22Rv1 (cell line): ENCODE measurements around the gene PLCB4.

Experiments used
- H3K27ac ChIP-seq: fragments of 450-650 bp; 2 replicates; pipeline ENCODE4 v1.5.1; 2017
- ZFX ChIP-seq: fragments of 450-650 bp; IDR thresholded peaks from 2 replicates; pipeline ENCODE4 v1.6.1; 2017; ENCODE audit warnings: antibody characterized with exemption, borderline replicate concordance
- TF ChIP-seq, protein P1 (sequence below): fragments of 450-650 bp; IDR thresholded peaks from 2 replicates; pipeline ENCODE4 v1.5.1; 2017; ENCODE audit warnings: mild to moderate bottlenecking

Gene PLCB4

DNA sequence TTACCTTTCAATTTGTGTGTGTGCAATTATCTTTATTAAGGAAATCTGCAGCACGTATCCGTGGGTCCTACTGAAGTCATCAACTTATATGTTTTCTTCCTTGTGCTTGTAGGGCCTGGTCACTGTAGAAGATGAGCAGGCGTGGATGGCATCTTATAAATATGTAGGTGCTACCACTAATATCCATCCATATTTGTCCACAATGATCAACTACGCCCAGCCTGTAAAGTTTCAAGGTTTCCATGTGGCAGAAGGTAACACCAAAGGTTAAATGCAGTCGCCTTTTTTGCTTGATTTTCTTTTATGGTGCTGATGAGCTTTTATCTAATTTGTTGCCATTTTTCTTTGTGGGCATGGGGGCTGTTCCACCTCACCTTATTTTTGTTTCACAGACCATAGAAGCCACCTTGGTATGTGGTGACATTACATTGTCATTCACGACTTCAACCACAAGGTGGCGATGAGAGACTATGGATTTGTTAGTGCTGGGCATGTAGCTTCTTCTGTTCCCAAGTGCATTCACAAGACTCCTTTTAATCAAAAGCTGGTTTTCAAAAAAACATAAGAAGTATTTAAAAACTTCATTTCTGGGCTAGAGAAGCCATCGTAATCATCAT is 339.0 kb downstream of the PLCB4 start:
- TF ChIP-seq ZFX, result no peak
- TF ChIP-seq, protein P1, sequence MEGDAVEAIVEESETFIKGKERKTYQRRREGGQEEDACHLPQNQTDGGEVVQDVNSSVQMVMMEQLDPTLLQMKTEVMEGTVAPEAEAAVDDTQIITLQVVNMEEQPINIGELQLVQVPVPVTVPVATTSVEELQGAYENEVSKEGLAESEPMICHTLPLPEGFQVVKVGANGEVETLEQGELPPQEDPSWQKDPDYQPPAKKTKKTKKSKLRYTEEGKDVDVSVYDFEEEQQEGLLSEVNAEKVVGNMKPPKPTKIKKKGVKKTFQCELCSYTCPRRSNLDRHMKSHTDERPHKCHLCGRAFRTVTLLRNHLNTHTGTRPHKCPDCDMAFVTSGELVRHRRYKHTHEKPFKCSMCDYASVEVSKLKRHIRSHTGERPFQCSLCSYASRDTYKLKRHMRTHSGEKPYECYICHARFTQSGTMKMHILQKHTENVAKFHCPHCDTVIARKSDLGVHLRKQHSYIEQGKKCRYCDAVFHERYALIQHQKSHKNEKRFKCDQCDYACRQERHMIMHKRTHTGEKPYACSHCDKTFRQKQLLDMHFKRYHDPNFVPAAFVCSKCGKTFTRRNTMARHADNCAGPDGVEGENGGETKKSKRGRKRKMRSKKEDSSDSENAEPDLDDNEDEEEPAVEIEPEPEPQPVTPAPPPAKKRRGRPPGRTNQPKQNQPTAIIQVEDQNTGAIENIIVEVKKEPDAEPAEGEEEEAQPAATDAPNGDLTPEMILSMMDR, result peak; percentile 85
- H3K27ac ChIP-seq, result no peak overlapping the region

DNA sequence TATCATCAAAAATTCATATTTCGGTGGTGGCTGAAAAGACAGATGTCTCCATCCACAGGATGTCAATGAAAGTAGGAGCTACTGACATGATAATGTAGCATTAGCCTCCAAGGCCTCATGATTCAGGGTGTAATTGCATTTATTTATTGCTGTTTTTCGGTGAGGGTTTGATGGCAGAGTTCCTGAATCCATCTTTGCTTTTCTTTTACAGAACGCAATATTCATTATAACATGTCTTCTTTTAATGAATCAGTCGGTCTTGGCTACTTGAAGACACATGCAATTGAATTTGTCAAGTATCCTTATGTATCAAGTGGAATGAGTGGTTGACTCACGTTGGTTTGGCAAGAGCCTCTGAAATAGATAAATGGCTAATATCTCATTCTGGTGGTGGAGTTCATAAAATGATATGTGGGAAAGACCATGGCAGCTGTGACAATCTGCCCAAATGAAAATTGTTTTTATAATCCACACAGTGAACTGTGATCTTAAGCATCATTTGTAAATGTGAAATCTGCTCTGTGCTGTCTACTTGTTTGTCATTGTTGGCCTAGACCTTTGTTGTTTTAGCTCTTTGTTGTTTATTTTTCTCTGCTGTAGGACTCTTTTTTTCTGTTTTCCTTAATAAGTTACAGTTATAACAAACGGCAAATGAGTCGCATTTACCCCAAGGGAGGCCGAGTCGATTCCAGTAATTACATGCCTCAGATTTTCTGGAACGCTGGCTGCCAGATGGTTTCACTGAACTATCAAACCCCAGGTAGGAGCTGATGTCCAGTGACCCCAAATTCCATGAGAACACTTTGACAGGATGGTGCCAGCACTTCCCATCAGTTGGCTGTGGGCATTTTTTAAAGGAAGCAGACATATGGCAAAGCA is 339.8 kb downstream of the PLCB4 start:
- H3K27ac ChIP-seq, result no peak overlapping the region
- TF ChIP-seq ZFX, result no peak
- TF ChIP-seq, protein P1, result peak; percentile 49

DNA sequence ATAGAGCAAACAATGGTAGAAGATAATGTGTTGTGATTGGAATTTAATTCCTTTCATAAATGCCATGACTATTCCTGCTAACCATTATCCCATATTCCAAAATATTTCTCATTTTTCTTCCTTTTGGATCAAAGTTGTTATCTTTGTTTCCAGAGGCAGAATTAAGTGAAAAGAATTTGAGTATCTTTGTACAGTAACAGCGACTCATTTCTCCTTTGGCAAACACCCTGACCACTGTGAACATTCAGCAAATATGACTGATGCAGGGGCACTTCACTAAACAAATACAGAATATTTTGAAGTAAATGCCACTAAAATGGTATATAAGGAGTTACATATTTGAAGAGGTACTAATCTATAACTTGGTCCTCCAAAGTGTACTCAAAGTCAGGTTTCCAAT is 340.5 kb downstream of the PLCB4 start:
- H3K27ac ChIP-seq, result no peak overlapping the region
- TF ChIP-seq, protein P1, result no peak
- no peak for TF ChIP-seq ZFX

DNA sequence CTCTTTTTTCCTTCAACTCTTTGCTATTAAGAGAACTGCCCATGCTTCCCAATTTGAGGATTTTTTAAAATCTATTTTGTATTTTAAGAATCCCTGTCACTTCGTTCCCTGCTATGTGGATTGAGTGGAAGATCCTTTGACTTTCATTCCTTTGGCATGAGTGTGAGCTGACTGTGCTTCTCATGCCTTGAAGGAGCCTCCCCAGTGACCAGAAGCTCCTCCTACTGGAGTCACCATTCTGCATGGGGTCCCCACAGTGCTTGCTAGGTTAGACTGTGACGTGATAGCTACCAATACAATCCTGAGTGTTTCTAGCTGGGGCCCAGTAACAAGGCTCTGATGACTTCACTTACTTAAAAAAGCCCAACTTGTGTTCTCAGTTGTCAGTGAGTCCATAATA is 341.1 kb downstream of the PLCB4 start:
- H3K27ac ChIP-seq, result no peak overlapping the region
- TF ChIP-seq, protein P1, result no peak
- no peak for TF ChIP-seq ZFX

DNA sequence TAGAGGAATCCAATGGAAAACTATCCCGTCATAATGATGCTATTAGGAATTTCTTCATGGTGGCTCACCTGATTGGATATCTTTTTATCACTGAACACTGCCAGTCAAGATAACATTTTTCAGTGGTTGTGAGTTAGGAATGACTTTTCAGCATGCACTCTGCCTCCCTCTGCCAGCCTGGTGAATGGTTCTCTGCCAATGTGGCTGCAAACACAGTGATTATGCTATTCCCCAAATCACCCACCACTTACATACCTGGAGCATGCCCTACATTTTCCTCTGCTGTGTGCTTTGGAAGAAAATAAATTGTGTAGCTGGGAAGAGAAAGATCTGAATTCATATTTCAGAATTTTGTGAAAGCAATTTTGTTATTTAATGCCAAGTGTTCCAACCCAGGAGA is 342.9 kb downstream of the PLCB4 start:
- TF ChIP-seq, protein P1, result no peak
- no peak for TF ChIP-seq ZFX
- no peak overlapping the region for H3K27ac ChIP-seq

DNA sequence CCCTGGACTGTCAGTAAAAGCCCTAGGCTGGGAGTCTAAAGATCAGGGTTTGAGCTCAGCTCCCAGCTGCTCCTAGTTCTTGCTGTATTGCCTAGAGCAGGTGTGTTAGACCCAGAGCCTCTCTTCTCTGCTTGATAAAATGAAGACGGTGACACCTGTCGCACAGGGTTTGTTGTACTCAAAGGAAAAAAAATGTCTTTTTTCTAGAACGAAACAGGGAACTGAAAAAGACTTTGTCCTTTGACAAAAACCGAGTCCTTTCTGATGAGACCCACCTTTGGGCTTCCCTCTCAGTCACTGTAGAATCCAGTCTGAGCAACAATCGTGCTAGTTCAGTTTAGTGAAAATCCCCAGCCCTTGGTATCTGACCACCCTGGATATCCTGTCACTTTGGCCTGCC is 343.4 kb downstream of the PLCB4 start:
- H3K27ac ChIP-seq, result no peak overlapping the region
- no peak for TF ChIP-seq ZFX

DNA sequence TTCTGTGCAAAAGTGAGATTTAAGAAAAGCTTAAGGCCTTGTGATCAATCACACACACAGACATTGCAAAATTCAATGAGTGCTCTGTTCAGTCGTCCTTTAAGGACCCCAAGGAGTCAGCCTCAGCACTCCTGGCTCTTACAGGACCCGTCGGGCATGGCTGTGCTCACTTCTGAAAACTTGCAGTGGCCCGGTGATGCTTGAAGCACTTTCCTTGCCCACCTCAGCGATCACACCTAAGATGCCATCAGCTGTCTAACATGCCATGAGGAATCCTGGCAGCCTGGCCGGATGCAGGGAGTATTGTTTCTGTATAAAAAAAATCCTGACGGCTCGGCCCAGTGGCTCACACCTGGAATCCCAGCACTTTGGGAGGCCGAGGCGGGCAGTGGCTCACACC is 344.1 kb downstream of the PLCB4 start:
- H3K27ac ChIP-seq, result no peak overlapping the region
- TF ChIP-seq, protein P1, result no peak
- no peak for TF ChIP-seq ZFX

DNA sequence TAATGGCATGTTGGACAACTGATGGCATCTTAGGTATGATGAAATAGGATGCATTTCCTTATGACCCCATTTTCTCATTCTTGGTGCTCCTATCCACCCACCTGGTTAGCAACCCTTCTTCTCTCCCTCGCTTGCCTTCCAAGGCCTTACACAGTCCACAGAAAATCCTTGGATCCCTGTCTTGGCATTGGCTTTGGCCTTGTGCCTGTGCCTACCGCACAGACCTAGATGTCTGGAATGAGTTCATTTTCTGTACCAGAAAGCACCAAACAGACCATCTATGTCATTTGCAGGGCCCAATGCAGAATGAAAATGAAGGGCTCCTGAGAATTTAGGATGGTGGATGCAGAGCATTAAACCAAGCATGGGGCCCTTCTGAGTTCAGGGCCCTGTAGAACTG is 346.5 kb downstream of the PLCB4 start:
- TF ChIP-seq ZFX, result no peak
- TF ChIP-seq, protein P1, result no peak
- no peak overlapping the region for H3K27ac ChIP-seq
